IPS-18c (cell line): ENCODE measurements around the gene FAM120B.

Experiments
- H3K4me3 ChIP-seq: 2 replicates; pipeline ENCODE4 v1.7.0; 2013; ENCODE audit warnings: low read depth, mild to moderate bottlenecking, low read length, moderate library complexity; ENCODE audit not compliant: insufficient read depth
- H3K9me3 ChIP-seq: one replicate; pipeline ENCODE4 v1.6.1; 2013; ENCODE audit warnings: mild to moderate bottlenecking, low read length, moderate library complexity; ENCODE audit not compliant: control insufficient read depth, insufficient read depth

FAM120B gene

DNA sequence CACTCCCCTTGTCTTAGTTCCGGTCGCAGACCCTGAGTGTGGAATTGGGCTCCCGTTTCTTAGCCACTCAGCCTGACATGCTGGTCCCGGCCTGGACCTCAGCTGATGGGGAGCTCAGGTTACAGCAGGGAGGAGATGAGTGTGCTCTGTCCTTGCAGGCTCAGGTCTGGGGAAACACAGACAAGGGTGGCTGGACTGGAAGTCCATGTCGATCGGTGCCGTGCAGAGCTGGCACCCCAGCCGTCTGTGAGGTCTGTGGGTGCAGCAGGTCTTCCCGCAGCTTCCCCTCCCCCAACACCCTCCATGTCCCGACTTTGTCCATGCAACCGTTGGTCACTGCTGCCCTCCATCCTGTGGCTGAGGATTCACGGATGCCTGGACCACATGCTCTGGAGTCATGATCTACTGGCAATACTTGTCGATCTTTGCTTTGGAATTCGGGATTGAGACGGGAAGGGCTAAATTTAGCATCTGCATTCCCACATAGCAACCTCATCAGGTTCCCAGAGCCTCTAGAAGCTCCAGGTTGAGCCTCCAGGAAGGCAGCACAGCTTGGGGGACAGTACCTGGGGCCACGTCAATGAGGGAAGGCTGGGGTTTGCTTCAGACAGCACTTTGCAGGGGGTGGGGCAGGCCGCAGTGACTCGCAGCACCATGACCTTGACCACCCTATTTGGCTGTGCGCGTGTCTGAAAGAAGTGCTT is 127.7 kb downstream of the FAM120B start:
- H3K9me3 ChIP-seq = no peaks in the 10 kb centered on the region
- H3K4me3 ChIP-seq = no peak overlapping the region

DNA sequence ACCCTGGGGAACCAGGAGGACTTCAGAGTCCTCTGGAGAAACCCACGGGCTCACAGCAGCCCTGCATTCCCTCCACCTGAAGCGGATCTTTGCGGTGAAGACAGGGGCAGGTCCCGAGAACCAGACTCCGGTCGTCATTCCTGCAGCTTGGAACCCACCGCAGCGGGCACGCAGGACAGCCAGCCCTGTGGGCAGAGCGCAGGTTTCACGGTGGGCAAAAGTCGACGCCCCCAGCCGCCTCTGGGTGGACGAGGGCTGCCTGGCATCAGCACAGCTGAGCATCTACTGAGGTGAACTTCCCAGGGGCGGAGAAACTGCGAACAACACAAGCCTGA is 128.2 kb downstream of the FAM120B start:
- no peak overlapping the region for H3K4me3 ChIP-seq
- peaks cover 3% of the 10 kb centered on the region for H3K9me3 ChIP-seq

DNA sequence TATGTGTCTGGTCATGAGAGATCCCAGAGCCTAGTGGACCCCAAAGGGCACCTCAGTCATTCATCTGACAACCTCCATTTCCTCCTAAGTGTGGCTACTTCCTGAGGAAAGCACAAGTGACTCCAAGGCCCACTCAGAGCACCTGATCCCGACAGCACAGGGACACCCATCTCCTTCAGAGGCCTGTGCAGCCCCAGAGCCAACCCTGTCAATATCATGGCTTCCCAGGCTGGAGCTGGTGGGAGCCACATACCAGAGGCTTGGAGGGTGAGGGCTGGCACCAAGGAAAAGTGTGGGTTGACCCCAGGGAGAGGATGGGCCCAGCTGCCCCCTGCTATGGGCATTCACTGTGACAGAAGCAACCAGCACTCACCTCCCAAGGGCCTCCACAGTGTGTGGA is 129.2 kb downstream of the FAM120B start:
- H3K9me3 ChIP-seq = peaks cover 3% of the 10 kb centered on the region

DNA sequence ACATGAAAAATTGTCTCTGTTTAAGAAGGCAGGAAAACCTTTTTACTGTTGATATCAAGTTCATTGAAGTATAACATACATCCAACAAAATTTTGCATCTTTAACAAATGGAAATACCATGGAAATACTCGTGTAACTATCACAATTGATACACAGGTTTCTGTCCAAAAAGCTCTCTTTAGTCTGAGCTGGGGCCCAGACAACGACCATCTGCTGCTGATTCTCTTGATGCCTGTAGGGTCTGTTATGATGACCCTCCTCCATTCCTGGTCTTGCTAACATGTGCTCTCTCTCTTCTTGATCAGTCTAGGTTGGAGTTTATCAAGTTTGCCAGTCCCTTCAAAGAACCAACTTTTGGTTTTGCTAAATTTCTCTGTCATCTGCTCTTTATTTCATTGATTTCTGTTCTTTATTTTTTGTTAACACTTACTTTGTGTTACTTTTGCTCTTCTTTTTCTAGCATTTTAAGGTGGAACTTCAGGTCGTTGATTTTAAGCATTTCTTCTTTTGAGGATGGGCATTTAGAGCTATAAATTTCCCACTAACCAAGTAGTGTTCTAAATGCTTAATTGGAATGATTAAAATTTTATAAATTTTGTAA is 129.8 kb downstream of the FAM120B start:
- Histone ChIP-seq H3K9me3 (peaks cover 3% of the 10 kb centered on the region), H3K4me3 (no peak overlapping the region)

More for the DNA sequence above, 129.2 kb downstream of the FAM120B start:
- no peak overlapping the region for H3K4me3 ChIP-seq

DNA sequence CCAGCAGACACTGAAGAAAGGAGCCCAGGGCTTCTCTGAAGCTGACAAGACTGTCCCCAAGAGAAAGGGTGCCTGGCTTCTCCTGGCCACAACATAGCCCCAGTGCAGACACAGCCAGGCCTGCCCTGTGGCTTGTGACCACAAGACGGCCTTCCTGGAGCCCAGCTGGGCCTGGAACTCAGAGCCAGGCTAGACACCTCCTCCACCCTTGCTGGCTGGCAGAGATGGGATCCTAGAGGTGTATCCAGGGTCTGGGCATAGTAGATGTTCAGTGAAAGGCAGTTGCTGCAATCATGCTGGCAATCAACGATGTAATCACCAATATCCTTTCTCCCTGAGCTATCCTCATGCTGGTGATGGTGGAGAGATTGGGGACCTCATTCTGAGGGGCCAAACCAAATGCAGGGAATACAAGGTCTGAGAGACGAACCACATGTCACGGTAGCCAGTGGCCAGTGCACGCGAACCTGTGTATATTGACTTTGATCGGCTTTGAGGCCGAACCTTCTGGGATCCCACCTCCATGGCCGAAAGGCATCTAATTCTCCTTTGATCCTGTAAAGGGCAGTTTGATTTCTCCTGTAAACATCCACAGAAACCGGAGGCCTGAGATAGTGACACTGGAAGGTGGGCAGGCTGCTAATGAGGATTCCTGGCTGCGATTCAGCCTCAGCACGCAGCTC is 131.3 kb downstream of the FAM120B start:
- Histone ChIP-seq H3K4me3 (no peak overlapping the region), H3K9me3 (peaks cover 3% of the 10 kb centered on the region)

DNA sequence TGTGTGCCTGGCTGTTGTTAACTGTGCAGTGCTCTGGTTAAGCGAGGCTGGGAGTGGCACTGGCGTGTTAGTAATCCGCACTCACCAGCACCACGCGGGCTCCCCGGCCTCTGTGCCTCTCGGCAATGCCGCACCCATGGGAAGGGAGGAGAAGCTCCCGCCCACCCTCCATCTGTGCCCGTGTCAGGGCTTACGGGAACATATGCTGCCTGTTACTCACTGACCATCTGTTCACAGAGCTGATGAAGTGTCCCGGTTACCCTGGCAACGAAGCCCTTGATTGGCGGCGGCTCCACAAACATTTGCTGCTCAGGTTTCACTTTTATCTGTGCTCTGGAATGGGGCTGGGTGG is 131.8 kb downstream of the FAM120B start:
- H3K9me3 ChIP-seq = peaks cover 3% of the 10 kb centered on the region
- no peak overlapping the region for H3K4me3 ChIP-seq

DNA sequence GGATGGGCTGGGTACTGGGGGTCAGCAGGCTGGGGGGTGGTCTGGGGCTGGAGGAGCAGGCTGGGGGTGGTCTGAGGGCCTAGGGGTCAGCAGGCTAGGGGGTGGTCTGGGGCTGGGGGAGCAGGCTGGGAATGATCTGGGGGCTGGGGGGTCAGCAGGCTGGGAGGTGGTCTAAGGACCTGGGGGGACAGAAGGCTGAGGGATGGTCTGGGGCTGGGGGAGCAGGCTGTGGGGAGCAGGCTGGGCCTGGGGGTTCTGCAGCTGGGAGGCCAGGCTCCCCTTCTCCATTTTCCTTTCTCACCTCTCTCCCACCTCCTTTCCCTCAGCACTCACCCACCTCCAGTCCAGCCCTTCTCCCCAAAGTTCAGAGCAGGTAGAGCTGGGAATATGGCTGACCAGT is 132.3 kb downstream of the FAM120B start:
- H3K4me3 ChIP-seq = no peak overlapping the region
- H3K9me3 ChIP-seq = peaks cover 3% of the 10 kb centered on the region

DNA sequence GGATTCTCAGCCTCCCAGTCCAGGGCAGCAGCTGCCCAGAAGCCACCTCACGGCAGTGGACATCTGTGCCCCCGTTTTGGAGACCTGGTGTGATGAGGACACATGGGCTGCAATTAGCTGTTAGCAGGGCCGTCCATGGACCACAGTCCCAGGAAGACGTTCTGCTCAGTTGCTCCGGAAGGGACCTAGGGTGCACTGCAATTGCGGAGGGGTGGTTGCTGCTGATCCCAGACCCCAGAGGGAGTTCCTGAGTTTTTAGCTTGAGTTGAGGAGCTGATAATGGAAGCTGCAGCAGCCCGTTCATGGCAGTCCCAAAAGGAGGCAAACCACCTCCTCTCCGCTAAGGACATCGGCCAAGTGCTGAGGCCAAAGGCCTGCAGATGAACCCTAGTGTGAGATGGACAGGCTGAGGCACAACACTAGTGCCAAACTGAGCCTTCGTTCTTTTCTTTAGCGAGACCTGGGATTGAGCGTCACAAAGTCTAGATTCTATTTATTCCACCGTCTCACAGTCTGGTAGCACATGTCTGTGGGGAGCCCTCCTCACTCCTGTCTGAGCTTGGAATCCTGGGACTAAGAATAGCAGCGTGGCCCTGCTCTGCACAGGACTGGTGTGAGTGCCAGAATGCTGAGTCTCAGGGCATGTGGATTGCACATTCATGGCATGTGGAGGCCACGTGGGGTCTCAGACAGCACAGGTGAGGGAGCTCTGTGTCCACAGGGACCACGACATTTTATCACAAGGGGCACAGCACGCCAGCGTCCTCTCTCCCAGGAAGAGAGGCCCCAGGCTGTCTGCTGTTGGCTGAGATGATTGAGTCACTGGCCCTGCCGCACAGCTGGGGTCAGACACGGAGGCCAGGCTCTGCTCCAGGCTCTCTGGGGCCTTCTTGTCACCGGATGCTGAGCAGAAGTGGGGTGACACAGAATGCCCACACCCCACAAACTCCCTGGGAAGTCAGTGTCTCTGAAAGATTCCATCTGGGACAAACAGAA is 133.1 kb downstream of the FAM120B start:
- peaks cover 3% of the 10 kb centered on the region for H3K9me3 ChIP-seq
- no peak overlapping the region for H3K4me3 ChIP-seq

DNA sequence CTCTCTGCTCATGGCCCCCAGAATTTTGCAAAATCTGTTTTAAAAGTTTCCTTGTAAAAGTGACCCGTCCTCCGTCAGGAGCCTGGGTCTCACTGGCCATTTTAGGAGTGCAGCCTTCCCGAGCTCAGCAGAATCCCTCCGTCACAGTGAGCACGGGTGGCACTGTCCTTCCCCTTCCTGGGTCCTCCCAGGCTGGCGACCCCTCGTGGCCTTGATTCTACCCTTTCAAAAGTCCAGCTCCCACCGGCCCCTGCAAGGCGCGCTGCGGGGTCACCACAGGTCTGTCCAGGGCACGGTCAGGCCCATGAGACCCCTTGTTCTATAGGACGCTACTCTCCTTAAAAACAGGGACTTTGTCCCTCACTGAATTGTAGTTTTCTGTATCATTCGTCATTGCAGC is 133.9 kb downstream of the FAM120B start:
- Histone ChIP-seq H3K9me3 (peaks cover 3% of the 10 kb centered on the region), H3K4me3 (no peak overlapping the region)

DNA sequence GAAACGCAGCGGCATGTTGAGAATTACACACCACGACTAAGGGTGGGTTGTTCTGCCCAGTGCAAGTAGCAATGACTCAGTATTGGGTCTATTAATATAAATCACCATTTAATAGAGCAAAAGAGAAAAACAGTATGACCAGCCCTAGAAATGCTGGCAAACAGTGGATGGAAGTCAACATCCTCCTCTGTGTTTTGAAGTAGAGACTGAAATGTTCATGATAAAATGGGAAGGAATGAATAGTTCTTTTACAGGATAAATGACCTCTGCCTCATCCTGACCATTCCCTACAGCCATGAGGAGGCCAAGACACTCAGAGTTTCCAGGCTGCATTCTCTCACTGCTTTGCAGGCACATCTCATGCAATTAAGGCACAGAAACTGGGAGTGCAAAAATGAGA is 134.8 kb downstream of the FAM120B start:
- Histone ChIP-seq H3K4me3 (no peak overlapping the region), H3K9me3 (peaks cover 3% of the 10 kb centered on the region)

DNA sequence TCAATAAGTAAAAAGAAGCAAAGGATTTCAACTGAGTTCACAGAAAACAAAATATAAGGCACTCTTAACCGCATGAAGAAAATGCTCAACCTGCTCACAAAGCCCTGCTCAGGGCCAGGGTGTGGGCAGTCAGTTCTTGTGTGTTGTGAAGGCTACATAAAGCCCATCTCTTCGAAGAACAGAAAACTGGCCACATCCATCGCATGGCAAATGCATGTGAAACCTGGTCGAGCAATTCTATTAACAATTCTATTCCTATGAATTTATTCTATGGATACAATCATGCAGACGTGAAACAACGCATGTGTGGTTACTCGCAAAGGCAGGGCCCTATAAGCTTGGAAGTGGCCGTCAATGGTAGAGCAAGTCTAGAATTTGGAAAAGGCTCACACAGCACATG is 136.0 kb downstream of the FAM120B start:
- no peak overlapping the region for H3K4me3 ChIP-seq

DNA sequence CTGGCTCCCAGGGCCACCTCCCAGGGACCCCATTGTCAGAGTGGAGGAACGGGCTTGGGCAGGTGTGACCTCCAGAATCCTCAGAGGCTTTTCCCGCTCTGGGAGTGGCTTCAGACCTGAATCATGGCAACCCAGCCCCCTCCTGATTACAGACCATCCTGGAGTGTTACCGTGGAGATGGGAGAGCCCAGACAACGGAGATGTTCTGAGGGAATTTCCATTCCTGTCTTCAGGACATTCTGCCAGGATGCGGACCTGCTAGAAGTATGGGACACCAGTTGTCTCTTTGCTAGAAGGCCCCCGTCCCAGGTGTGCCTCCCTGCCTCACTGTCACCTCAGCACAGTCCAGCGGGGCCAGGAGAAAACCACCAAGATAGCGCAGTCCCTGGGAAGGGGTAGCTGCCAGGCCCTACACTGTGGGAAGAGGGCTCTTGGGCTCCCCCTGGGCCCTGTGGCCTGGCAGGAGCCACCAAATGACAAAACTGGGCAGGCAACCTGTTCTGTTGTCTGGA is 136.6 kb downstream of the FAM120B start:
- Histone ChIP-seq H3K9me3 (peaks cover 3% of the 10 kb centered on the region), H3K4me3 (no peak overlapping the region)

More for the DNA sequence above, 136.0 kb downstream of the FAM120B start:
- H3K9me3 ChIP-seq = peaks cover 3% of the 10 kb centered on the region

DNA sequence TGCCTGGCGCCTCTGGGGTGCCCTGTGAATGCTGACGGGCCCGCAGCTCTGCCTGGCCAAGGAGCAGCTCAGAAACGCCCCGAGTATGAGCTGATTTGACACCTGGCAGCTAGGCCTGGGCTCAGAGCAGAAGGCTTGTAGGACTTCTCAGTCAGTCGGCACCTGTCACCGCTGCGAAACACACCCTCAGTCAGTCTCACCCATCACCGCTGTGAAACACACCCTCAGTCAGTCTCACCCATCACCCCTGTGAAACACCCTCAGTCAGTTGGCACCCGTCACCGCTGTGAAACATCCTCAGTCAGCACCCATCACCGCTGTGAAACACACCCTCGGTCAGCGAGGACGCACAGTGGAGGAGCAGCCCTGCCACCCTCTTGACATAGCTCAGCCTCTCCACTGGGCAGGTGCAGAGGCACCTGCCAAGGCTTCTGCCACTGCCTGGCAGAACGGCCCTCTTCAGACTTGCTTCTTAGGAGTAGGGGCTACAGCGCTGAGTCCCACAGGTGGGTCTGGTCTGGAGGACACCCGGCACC is 137.6 kb downstream of the FAM120B start:
- Histone ChIP-seq H3K4me3 (no peak overlapping the region), H3K9me3 (peaks cover 3% of the 10 kb centered on the region)

DNA sequence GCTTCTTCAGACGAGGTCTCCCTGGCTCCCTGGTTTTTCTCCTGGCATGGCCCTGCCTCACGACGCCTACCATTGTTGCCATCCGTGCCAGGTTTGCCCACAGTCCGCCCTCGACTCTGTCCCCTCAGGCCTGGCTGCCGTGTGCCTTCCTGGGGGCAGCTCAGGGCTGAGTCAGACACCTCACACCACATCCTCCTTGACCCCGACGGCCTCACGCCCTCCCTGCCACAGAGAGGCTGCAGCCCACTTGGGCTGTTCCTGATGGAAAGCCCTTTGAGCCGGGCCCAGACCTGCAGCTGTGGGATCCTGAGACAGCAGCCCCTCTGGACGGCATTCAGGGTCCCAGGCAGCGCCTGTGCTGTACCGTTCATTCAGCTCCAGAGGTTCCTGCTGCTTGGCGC is 138.3 kb downstream of the FAM120B start:
- Histone ChIP-seq H3K4me3 (no peak overlapping the region), H3K9me3 (no peaks in the 10 kb centered on the region)

DNA sequence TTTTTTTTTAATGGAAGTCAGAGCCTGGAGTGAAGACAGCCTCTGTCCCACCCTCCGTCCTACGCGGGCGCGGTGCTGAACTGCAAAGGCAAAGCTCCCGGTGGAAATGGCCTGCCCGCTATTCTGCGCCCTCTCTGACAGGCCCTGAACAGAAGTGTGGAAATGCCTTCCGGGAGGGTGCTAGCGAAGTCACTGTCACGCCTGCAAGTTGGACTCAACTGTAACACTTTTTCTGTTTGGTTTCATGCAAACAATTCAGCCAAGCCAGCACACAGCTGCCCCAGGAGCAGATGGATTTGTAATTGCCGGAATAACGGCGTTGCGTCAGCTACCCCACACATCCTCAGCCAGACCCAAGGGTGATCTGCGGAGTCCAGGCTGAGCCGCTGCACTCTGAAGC is 138.9 kb downstream of the FAM120B start:
- Histone ChIP-seq H3K9me3 (no peaks in the 10 kb centered on the region), H3K4me3 (no peak overlapping the region)

DNA sequence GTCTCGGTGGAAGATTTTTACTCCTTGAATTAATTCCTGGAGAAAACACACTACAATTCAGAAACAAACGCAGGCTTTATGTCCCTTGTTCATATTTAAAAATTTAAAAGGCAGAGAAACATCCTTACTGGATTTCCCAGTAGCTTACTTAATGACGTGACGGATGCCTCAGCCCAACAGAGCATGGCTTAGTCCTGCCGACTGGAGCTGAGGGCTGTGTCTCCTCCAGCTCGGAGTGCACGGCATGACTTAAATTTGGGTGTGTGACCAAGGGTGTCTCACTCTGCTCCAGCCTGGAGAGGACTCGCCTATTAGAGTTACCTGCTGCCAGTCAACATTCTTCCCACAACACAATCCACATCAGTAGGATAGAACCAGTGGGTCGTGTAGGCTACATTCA is 139.4 kb downstream of the FAM120B start:
- no peak overlapping the region for H3K4me3 ChIP-seq
- H3K9me3 ChIP-seq = peaks cover 2% of the 10 kb centered on the region
